Loucy (cell line): ENCODE measurements around the gene RNF26.

Experiments used
- H2AFZ ChIP-seq: fragments of 200-600 bp; sonication (generic); 2 replicates; pipeline ENCODE4 v1.6.0; 2016; ENCODE audit warnings: antibody characterized with exemption, mild to moderate bottlenecking, low read length, moderate library complexity
- H3F3A ChIP-seq: fragments of 200-600 bp; 2 replicates; pipeline ENCODE4 v1.6.0; 2016; ENCODE audit warnings: antibody characterized with exemption, low read depth, mild to moderate bottlenecking
- H3K27me3 ChIP-seq: fragments of 200-600 bp; sonication (generic); 2 replicates; pipeline ENCODE4 v1.6.1; 2014; ENCODE audit warnings: low read length, mild to moderate bottlenecking; ENCODE audit not compliant: insufficient read depth, poor library complexity, severe bottlenecking
- H3K36me3 ChIP-seq: fragments of 200-600 bp; sonication (generic); 2 replicates; pipeline ENCODE4 v1.6.1; 2016; ENCODE audit warnings: low read length; ENCODE audit not compliant: insufficient read depth
- H3K4me1 ChIP-seq: fragments of 200-600 bp; sonication (generic); 2 replicates; pipeline ENCODE4 v1.5.1; 2014; ENCODE audit warnings: low read length, mild to moderate bottlenecking; ENCODE audit not compliant: insufficient read depth, poor library complexity, severe bottlenecking
- H3K4me2 ChIP-seq: fragments of 200-600 bp; sonication (generic); 2 replicates; pipeline ENCODE4 v1.6.0; 2014; ENCODE audit warnings: antibody characterized with exemption, low read length, low read depth, mild to moderate bottlenecking; ENCODE audit not compliant: poor library complexity, severe bottlenecking
- H3K4me3 ChIP-seq: fragments of 200-600 bp; sonication (generic); 2 replicates; pipeline ENCODE4 v1.5.1; 2014; ENCODE audit warnings: low read length, mild to moderate bottlenecking, mixed read lengths; ENCODE audit not compliant: poor library complexity, severe bottlenecking
- H3K79me2 ChIP-seq: fragments of 200-600 bp; sonication (generic); 2 replicates; pipeline ENCODE4 v1.6.1; 2014; ENCODE audit warnings: low read length; ENCODE audit not compliant: insufficient read depth
- H3K9ac ChIP-seq: fragments of 200-600 bp; sonication (generic); 2 replicates; pipeline ENCODE4 v1.6.0; 2014; ENCODE audit warnings: mild to moderate bottlenecking, low read depth, low read length, moderate library complexity; ENCODE audit not compliant: poor library complexity, severe bottlenecking
- H3K9me2 ChIP-seq: fragments of 200-600 bp; sonication (generic); replicated peaks from 2 replicates; pipeline ENCODE4 v1.6.1; 2016; ENCODE audit warnings: low read depth, low read length, mixed read lengths
- H3K9me3 ChIP-seq: fragments of 200-600 bp; sonication (generic); 2 replicates; pipeline ENCODE4 v1.6.1; 2014; ENCODE audit warnings: mild to moderate bottlenecking, antibody characterized with exemption, low read length, low read depth; ENCODE audit not compliant: insufficient read depth
- H4K20me1 ChIP-seq: fragments of 200-600 bp; sonication (generic); 2 replicates; pipeline ENCODE4 v1.6.0; 2014; ENCODE audit warnings: antibody characterized with exemption, low read length, mild to moderate bottlenecking; ENCODE audit not compliant: insufficient read depth, poor library complexity, severe bottlenecking
- CTCF ChIP-seq: fragments of 200-600 bp; sonication (generic); conservative IDR thresholded peaks from 2 replicates; pipeline ENCODE4 v1.5.1; 2014; ENCODE audit warnings: mild to moderate bottlenecking, antibody characterized with exemption, low read length
- EZH2phosphoT487 ChIP-seq: fragments of 200-600 bp; IDR thresholded peaks from 2 replicates; pipeline ENCODE4 v1.6.1; 2018; ENCODE audit warnings: antibody characterized with exemption, mild to moderate bottlenecking, moderate library complexity, borderline replicate concordance

RNF26 gene

GRCh38 chr11:119309411-119309810, 24.9 kb upstream of the RNF26 start:
- peaks cover under 1% of the 10 kb centered on the region; the same call in 1 of the 2 replicates for H3K36me3 ChIP-seq

GRCh38 chr11:119309953-119310681, 24.2 kb upstream of the RNF26 start:
- Histone ChIP-seq H3K27me3 (no peaks in the 10 kb centered on the region), H3K9me2 (no peaks in the 10 kb centered on the region), H2AFZ (no peak overlapping the region), H4K20me1 (no peaks in the 10 kb centered on the region), H3F3A (no peaks in the 10 kb centered on the region), H3K4me1 (peaks cover 6% of the 10 kb centered on the region), H3K9me3 (no peaks in the 10 kb centered on the region), H3K4me2 (no peak overlapping the region), H3K4me3 (no peak overlapping the region), H3K36me3 (no peaks in the 10 kb centered on the region), H3K79me2 (no peaks in the 10 kb centered on the region), H3K9ac (no peak overlapping the region)
- TF ChIP-seq CTCF (no peak), EZH2phosphoT487 (no peak)

More at GRCh38 chr11:119309411-119309810, 24.9 kb upstream of the RNF26 start:
- Histone ChIP-seq H3K79me2 (no peaks in the 10 kb centered on the region), H3K9me3 (no peaks in the 10 kb centered on the region), H4K20me1 (no peaks in the 10 kb centered on the region), H2AFZ (no peak overlapping the region), H3F3A (no peaks in the 10 kb centered on the region), H3K4me1 (peaks cover 6% of the 10 kb centered on the region), H3K9ac (no peak overlapping the region), H3K4me2 (no peak overlapping the region), H3K9me2 (no peaks in the 10 kb centered on the region), H3K4me3 (no peak overlapping the region), H3K27me3 (no peaks in the 10 kb centered on the region)
- TF ChIP-seq EZH2phosphoT487, result no peak
- TF ChIP-seq CTCF, result no peak

GRCh38 chr11:119310682-119311052, 23.7 kb upstream of the RNF26 start:
- no peaks in the 10 kb centered on the region for H3K9me2 ChIP-seq
- no peaks in the 10 kb centered on the region for H3F3A ChIP-seq
- TF ChIP-seq EZH2phosphoT487 (no peak), CTCF (no peak)
- no peaks in the 10 kb centered on the region for H3K27me3 ChIP-seq
- H3K36me3 ChIP-seq, result no peaks in the 10 kb centered on the region
- H2AFZ ChIP-seq, result no peak overlapping the region
- no peaks in the 10 kb centered on the region for H3K9me3 ChIP-seq
- no peaks in the 10 kb centered on the region for H3K79me2 ChIP-seq
- H3K4me3 ChIP-seq, result no peak overlapping the region
- H3K9ac ChIP-seq, result no peak overlapping the region
- no peak overlapping the region for H3K4me2 ChIP-seq
- H3K4me1 ChIP-seq, result peaks cover 6% of the 10 kb centered on the region
- H4K20me1 ChIP-seq, result no peaks in the 10 kb centered on the region
